Stimulated activated CD4-positive, alpha-beta T cell treated with anti-CD3 and anti-CD28 coated beads, Interleukin-1b, Interleukin-23, amount 100 ng/mL, for 4 hours (primary cell): ENCODE measurements around the gene PLEKHA6.

ENCODE experiments used
- DNase-seq, 2 donors: peaks; one replicate each; pipeline ENCODE4 v3.0.0-alpha.2; 2020; ENCODE audit warnings: low read depth in 2 of 2

Gene PLEKHA6

GRCh38 chr1:204380293-204380831 lies 20.6 kb upstream of the PLEKHA6 start:
- no peak for DNase-seq

GRCh38 chr1:204377800-204378668 lies 18.3 kb upstream of the PLEKHA6 start:
- DNase-seq = peak; percentile 35 to 45

GRCh38 chr1:204376919-204377799 lies 17.4 kb upstream of the PLEKHA6 start:
- no peak for DNase-seq

GRCh38 chr1:204376465-204376864 lies 16.7 kb upstream of the PLEKHA6 start:
- no peak for DNase-seq

GRCh38 chr1:204373911-204374310 lies 14.2 kb upstream of the PLEKHA6 start:
- no peak for DNase-seq

GRCh38 chr1:204370176-204370575 lies 10.4 kb upstream of the PLEKHA6 start:
- no peak for DNase-seq

GRCh38 chr1:204368996-204369726 lies 9.4 kb upstream of the PLEKHA6 start:
- DNase-seq = no peak

- DNase-seq = no peak
Observed at GRCh38 chr1:204367956-204368355, 8.2 kb upstream of the PLEKHA6 start.

- DNase-seq = no peak
Observed at GRCh38 chr1:204367193-204367858, 7.6 kb upstream of the PLEKHA6 start.

GRCh38 chr1:204366759-204367158 lies 7.0 kb upstream of the PLEKHA6 start:
- DNase-seq = no peak

GRCh38 chr1:204363335-204364114 lies 3.8 kb upstream of the PLEKHA6 start:
- DNase-seq = peak; percentile 49 to 65

GRCh38 chr1:204362984-204363334 lies 3.2 kb upstream of the PLEKHA6 start:
- no peak for DNase-seq

GRCh38 chr1:204361781-204362180 lies 2.1 kb upstream of the PLEKHA6 start:
- DNase-seq = no peak

GRCh38 chr1:204361341-204361771 lies 1.6 kb upstream of the PLEKHA6 start:
- no peak for DNase-seq

GRCh38 chr1:204360314-204360713 lies 585 bp upstream of the PLEKHA6 start:
- no peak for DNase-seq

- no peak for DNase-seq
Observed at GRCh38 chr1:204359131-204359473, 627 bp downstream of the PLEKHA6 start.

GRCh38 chr1:204358605-204359004 lies 1.1 kb downstream of the PLEKHA6 start:
- DNase-seq = no peak

- no peak for DNase-seq
Observed at GRCh38 chr1:204357551-204358490, 1.9 kb downstream of the PLEKHA6 start.

- no peak for DNase-seq
Observed at GRCh38 chr1:204356997-204357396, 2.7 kb downstream of the PLEKHA6 start.
